Measurements from ENCODE around the gene ETV6. TPM values are rescaled to one million over a fixed set of nuclear protein-coding genes. Genes with fewer than 3 reads are reported as not detected.

ETV6 gene
- total RNA-seq, 2 experiments from 2014 or later = 17.1 to 19.3 TPM

DNA sequence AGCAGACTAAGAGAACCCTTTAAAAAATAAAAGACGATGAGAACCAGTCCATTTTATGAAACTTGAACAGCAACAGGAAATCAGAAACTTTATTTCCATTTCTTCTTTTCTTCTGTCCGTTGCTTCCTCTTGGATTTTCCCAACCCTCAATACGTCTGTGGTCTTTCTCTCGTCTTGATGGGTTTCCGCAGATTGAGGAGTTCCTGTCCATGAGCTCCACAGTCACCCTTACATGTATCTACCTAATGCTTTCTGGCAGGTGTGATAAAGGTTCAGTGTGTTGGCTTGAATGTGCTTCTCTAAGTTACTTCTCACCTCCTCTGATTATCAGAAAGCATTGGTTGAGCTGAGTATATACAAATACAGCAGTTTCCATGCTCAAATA is 110.0 kb downstream of the ETV6 start:
- H3K36me3 ChIP-seq (ENCODE audit: insufficient read depth, low read length) = peaks cover 1% of the 10 kb centered on the region; the same call in 1 of the 2 replicates
- H2AFZ ChIP-seq (ENCODE audit: low read length) = peak overlapping the region; percentile 55; the same call in 1 of the 2 replicates
- H3K9me3 ChIP-seq (ENCODE audit: low read length) = no peaks in the 10 kb centered on the region
- no peaks in the 10 kb centered on the region for H4K20me1 ChIP-seq (ENCODE audit: insufficient read depth, low read length)
- peaks cover 100% of the 10 kb centered on the region for H3K4me1 ChIP-seq (ENCODE audit: insufficient read depth, low read length, poor library complexity, severe bottlenecking)
- peaks cover 17% of the 10 kb centered on the region; the same call in 1 of the 2 replicates for H3K79me2 ChIP-seq (ENCODE audit: insufficient read depth, low read depth, low read length)
- BruUV-seq (replicated peaks) = no TSS peak
- peak overlapping the region; percentile 49 for H3K4me3 ChIP-seq (ENCODE audit: low read depth, low read length, poor library complexity, severe bottlenecking)
- DNase-seq (ENCODE audit: low spot score) = no peak
- ChIA-PET POLR2A (interaction anchor here (0.6 to 10.3 kb wide), 18 partner anchors 10 to 265 kb away, joined by 3 to 119 read pairs (median 4); partner anchors contain the start of gene ETV6), CTCF (ENCODE audit: unreplicated experiment) (interaction anchor here (1.6 to 2.9 kb wide), 3 partner anchors 10 to 15 kb away, joined by 5 to 12 read pairs (median 5); no protein-coding TSS in a partner anchor)
- TF ChIP-seq EZH2phosphoT487 (IDR thresholded peaks at IDR 0.05; ENCODE audit: borderline replicate concordance, low read depth, low read length) (no peak), CTCF (conservative IDR thresholded peaks at IDR 0.05; ENCODE audit: low read length) (no peak)
- peak overlapping the region; percentile 76 for H3K4me2 ChIP-seq (ENCODE audit: low read length)
- intact Hi-C loops (cut with micrococcal nuclease; ENCODE audit: unreplicated experiment) = loop anchor here (2.0 to 10.0 kb wide), 3 partner anchors 261 to 965 kb away; partner anchors contain the start of genes BORCS5 and MANSC1
- no peaks in the 10 kb centered on the region for H3K9me2 ChIP-seq (ENCODE audit: insufficient read depth, low read length)
- peak overlapping the region; percentile 100 for H3K27ac ChIP-seq (ENCODE audit: low read depth, low read length, poor library complexity, severe bottlenecking)

GRCh38 chr12:11759899-11760298 is 110.4 kb downstream of the ETV6 start:
- H3K27ac ChIP-seq (ENCODE audit: low read depth, low read length, poor library complexity, severe bottlenecking) = peak overlapping the region; percentile 100
- H3K9me3 ChIP-seq (ENCODE audit: low read length) = no peaks in the 10 kb centered on the region
- intact Hi-C loops (cut with micrococcal nuclease; ENCODE audit: unreplicated experiment) = loop anchor here (2.0 to 10.0 kb wide), 3 partner anchors 261 to 965 kb away; partner anchors contain the start of genes BORCS5 and MANSC1

More at GRCh38 chr12:11759899-11760298, 110.4 kb downstream of the ETV6 start:
- no peaks in the 10 kb centered on the region for H3K9me2 ChIP-seq (ENCODE audit: insufficient read depth, low read length)
- DNase-seq (ENCODE audit: low spot score) = no peak
- no peaks in the 10 kb centered on the region for H4K20me1 ChIP-seq (ENCODE audit: insufficient read depth, low read length)
- H3K36me3 ChIP-seq (ENCODE audit: insufficient read depth, low read length) = no peaks in the 10 kb centered on the region
- ChIA-PET CTCF (ENCODE audit: unreplicated experiment) (interaction anchor here (0.5 to 2.9 kb wide), 4 partner anchors 10 to 1364 kb away, joined by 4 to 12 read pairs (median 5); no protein-coding TSS in a partner anchor), POLR2A (interaction anchor here (0.6 to 10.3 kb wide), 12 partner anchors 10 to 249 kb away, joined by 3 to 119 read pairs (median 4); no protein-coding TSS in a partner anchor)
- peak overlapping the region; percentile 76; the same call in 1 of the 2 replicates for H3K4me2 ChIP-seq (ENCODE audit: low read length)
- peak overlapping the region; percentile 55; the same call in 1 of the 2 replicates for H2AFZ ChIP-seq (ENCODE audit: low read length)
- H3K4me1 ChIP-seq (ENCODE audit: insufficient read depth, low read length, poor library complexity, severe bottlenecking) = peaks cover 100% of the 10 kb centered on the region
- TF ChIP-seq EZH2phosphoT487 (IDR thresholded peaks at IDR 0.05; ENCODE audit: borderline replicate concordance, low read depth, low read length) = no peak
- TF ChIP-seq CTCF (conservative IDR thresholded peaks at IDR 0.05; ENCODE audit: low read length) = no peak
- H3K79me2 ChIP-seq (ENCODE audit: insufficient read depth, low read depth, low read length) = peaks cover 16% of the 10 kb centered on the region; the same call in 1 of the 2 replicates
- no peak overlapping the region for H3K4me3 ChIP-seq (ENCODE audit: low read depth, low read length, poor library complexity, severe bottlenecking)
- BruUV-seq (replicated peaks) = no TSS peak
